Lower lobe of right lung (tissue), 2 donors: ENCODE data around the gene INPP5A. TPM values are rescaled to one million over a fixed set of nuclear protein-coding genes. Genes with fewer than 3 reads are reported as not detected.
"Not testable (repeated sequence)": the region's sequence is repeated elsewhere in the genome, so short reads cannot be mapped to it uniquely, and the experiment has no call there.

ENCODE experiments used
- ATAC-seq, 2 donors: fragments of 200-7000 bp; cut with Tn5 transposase; one replicate each; pipeline ENCODE4 v1.9.1; 2020 to 2022; ENCODE audit warnings: mild to moderate bottlenecking in 2 of 2, moderate library complexity in 2 of 2
- DNase-seq: peaks from one replicate; pipeline ENCODE4 v3.0.0-alpha.2; 2020
- H3K27ac ChIP-seq: fragments of 200-600 bp; one replicate; pipeline ENCODE4 v1.8.0; 2022
- H3K27me3 ChIP-seq: fragments of 200-600 bp; one replicate; pipeline ENCODE4 v1.8.0; 2022; ENCODE audit warnings: low read depth
- H3K36me3 ChIP-seq: fragments of 200-600 bp; one replicate; pipeline ENCODE4 v1.8.0; 2022; ENCODE audit warnings: mild to moderate bottlenecking
- H3K4me1 ChIP-seq: fragments of 200-600 bp; one replicate; pipeline ENCODE4 v1.8.0; 2022
- H3K4me3 ChIP-seq: fragments of 200-600 bp; one replicate; pipeline ENCODE4 v1.8.0; 2022; ENCODE audit warnings: mild to moderate bottlenecking
- H3K9me3 ChIP-seq: fragments of 200-600 bp; one replicate; pipeline ENCODE4 v1.8.0; 2022
- CTCF ChIP-seq: fragments of 200-600 bp; IDR thresholded peaks from one replicate; pipeline ENCODE4 v1.8.0; 2022; ENCODE audit warnings: antibody characterized with exemption, mild to moderate bottlenecking
- intact Hi-C: fragments of 100-400 bp; cut with DNase I; formaldehyde crosslinking; loops from one replicate; pipeline ENCODE4 v1.11.0; 2022
- total RNA-seq: library from RNA; stranded (reverse); fragmentation: NEBNext Ultra II Directional; extraction: Animal tissue kit (Norgen Biotek cat#: 25700); gene quantifications from one replicate; pipeline ENCODE4 v1.2.1, GENCODE V29; 2021
- donor health status: DM: no; HTN: yes; CAD: no; lungs with severe emphysema.

The INPP5A gene
- total RNA-seq, 1 donor from 2014 or later: 34.1 TPM

GRCh38 chr10:132704008-132704814, 166.6 kb downstream of the INPP5A start:
- DNase-seq: peak; percentile 16
- intact Hi-C loops: no loop called here

GRCh38 chr10:132704815-132705064, 167.2 kb downstream of the INPP5A start:
- H3K27me3 ChIP-seq, H3K4me1 ChIP-seq, H3K27ac ChIP-seq, H3K4me3 ChIP-seq, intact Hi-C loops, ATAC-seq, DNase-seq: not testable (repeated sequence)
- H3K36me3 ChIP-seq: peaks cover 26% of the 10 kb centered on the region
- H3K9me3 ChIP-seq: peaks cover 10% of the 10 kb centered on the region

More at GRCh38 chr10:132704008-132704814, 166.6 kb downstream of the INPP5A start:
- Histone ChIP-seq H3K36me3 (peaks cover 23% of the 10 kb centered on the region), H3K27ac (no peak overlapping the region), H3K9me3 (peaks cover 10% of the 10 kb centered on the region), H3K27me3 (no peaks in the 10 kb centered on the region), H3K4me3 (no peak overlapping the region), H3K4me1 (no peaks in the 10 kb centered on the region)
- no peak for ATAC-seq
- TF ChIP-seq CTCF: no peak

GRCh38 chr10:132705173-132705572, 167.6 kb downstream of the INPP5A start:
- H3K9me3 ChIP-seq: peaks cover 10% of the 10 kb centered on the region
- no peak for ATAC-seq
- intact Hi-C loops: no loop called here
- TF ChIP-seq CTCF: no peak
- no peaks in the 10 kb centered on the region for H3K4me1 ChIP-seq
- no peak overlapping the region for H3K4me3 ChIP-seq
- H3K36me3 ChIP-seq: peaks cover 26% of the 10 kb centered on the region
- peak; percentile 41 for DNase-seq
- H3K27me3 ChIP-seq: no peaks in the 10 kb centered on the region
- H3K27ac ChIP-seq: no peak overlapping the region

GRCh38 chr10:132705943-132706342, 168.4 kb downstream of the INPP5A start:
- no peak for ATAC-seq
- intact Hi-C loops: no loop called here
- DNase-seq: no peak
- Histone ChIP-seq H3K36me3 (peaks cover 29% of the 10 kb centered on the region), H3K27me3 (no peaks in the 10 kb centered on the region), H3K27ac (no peak overlapping the region), H3K9me3 (peaks cover 10% of the 10 kb centered on the region), H3K4me3 (no peak overlapping the region), H3K4me1 (no peaks in the 10 kb centered on the region)
- no peak for TF ChIP-seq CTCF

GRCh38 chr10:132706701-132707100, 169.1 kb downstream of the INPP5A start:
- H3K36me3 ChIP-seq: peaks cover 29% of the 10 kb centered on the region
- H3K27ac ChIP-seq: no peak overlapping the region
- no peaks in the 10 kb centered on the region for H3K4me1 ChIP-seq
- no peak for TF ChIP-seq CTCF
- no peak for ATAC-seq
- H3K27me3 ChIP-seq: no peaks in the 10 kb centered on the region
- DNase-seq: peak; percentile 25
- intact Hi-C loops: no loop called here
- no peak overlapping the region for H3K4me3 ChIP-seq
- peaks cover 10% of the 10 kb centered on the region for H3K9me3 ChIP-seq

- H3K36me3 ChIP-seq: peaks cover 28% of the 10 kb centered on the region
- no peaks in the 10 kb centered on the region for H3K4me1 ChIP-seq
- no peak for TF ChIP-seq CTCF
- intact Hi-C loops: no loop called here
- DNase-seq (peak; percentile 24), ATAC-seq (no peak)
- peaks cover 10% of the 10 kb centered on the region for H3K9me3 ChIP-seq
- no peak overlapping the region for H3K27ac ChIP-seq
- no peaks in the 10 kb centered on the region for H3K27me3 ChIP-seq
- H3K4me3 ChIP-seq: no peak overlapping the region
Observed at GRCh38 chr10:132707121-132707775, 169.7 kb downstream of the INPP5A start.
